Tibial nerve (tissue), 4 donors: ENCODE results near the gene NAP1L1. TPM values are rescaled to one million over a fixed set of nuclear protein-coding genes. Genes with fewer than 3 reads are reported as not detected.
A peak's percentile ranks its signal among the peaks of the same experiment; 100 is the strongest.

Experiments used
- DNase-seq, 2 donors: peaks; one replicate each; pipeline ENCODE4 v3.0.0-alpha.2; 2019; ENCODE audit warnings: low spot score in 2 of 2
- H3K27ac ChIP-seq, 4 donors: fragments of 200-600 bp; sonication (generic) in 3 of 4; one replicate each; pipeline ENCODE4 v1.5.1; 2017 to 2019; ENCODE audit warnings: mild to moderate bottlenecking in 1 of 4
- H3K27me3 ChIP-seq, 2 donors: fragments of 200-600 bp; sonication (generic) in 1 of 2; one replicate each; pipeline versions ENCODE4 v1.5.1 to v1.6.0; 2017 to 2019
- H3K36me3 ChIP-seq, 3 donors: fragments of 200-600 bp; sonication (generic); one replicate each; pipeline ENCODE4 v1.5.1; 2018 to 2019
- H3K4me1 ChIP-seq, 4 donors: fragments of 200-600 bp; sonication (generic) in 3 of 4; one replicate each; pipeline ENCODE4 v1.5.1; 2017 to 2019
- H3K4me3 ChIP-seq, 4 donors: fragments of 200-600 bp; sonication (generic) in 3 of 4; one replicate each; pipeline ENCODE4 v1.5.1; 2017 to 2019; ENCODE audit warnings: mild to moderate bottlenecking in 1 of 4, moderate library complexity in 1 of 4
- H3K9me3 ChIP-seq, 4 donors: fragments of 200-600 bp; sonication (generic) in 3 of 4; one replicate each; pipeline ENCODE4 v1.5.1; 2017 to 2019
- CTCF ChIP-seq, 5 experiments: fragments of 200-600 bp in 3 of 5; fragments of 450-650 bp in 2 of 5; sonication (generic) in 3 of 5; IDR thresholded peaks; one replicate each; pipeline ENCODE4 v1.5.1; 2016 to 2019; ENCODE audit warnings: antibody characterized with exemption in 5 of 5, mild to moderate bottlenecking in 3 of 5, moderate library complexity in 2 of 5
- EP300 ChIP-seq, 2 donors: sonication (generic); formaldehyde crosslinking; IDR thresholded peaks; one replicate each; pipeline ENCODE4 v1.6.1; 2017; ENCODE audit warnings: antibody characterized with exemption in 2 of 2, mild to moderate bottlenecking in 1 of 2
- POLR2A ChIP-seq, 2 donors: fragments of 450-650 bp; IDR thresholded peaks; one replicate each; pipeline ENCODE4 v1.6.1; 2017; ENCODE audit warnings: antibody characterized with exemption in 2 of 2, mild to moderate bottlenecking in 2 of 2, moderate library complexity in 2 of 2
- WGBS, 2 donors: methylation state at CpG; one replicate each; pipeline ENCODE4 v1.1.5; 2018; 5-methylcytosine and 5-hydroxymethylcytosine counted together
- total RNA-seq, 4 donors: library from RNA; depleted of rRNA; stranded (reverse); fragments of >200 nt; gene quantifications; one replicate each; pipeline ENCODE4 v1.1.0, GENCODE V29; 2016

NAP1L1 gene
- total RNA-seq, 4 donors from 2014 or later = 325 to 541 (median 390) TPM

DNA sequence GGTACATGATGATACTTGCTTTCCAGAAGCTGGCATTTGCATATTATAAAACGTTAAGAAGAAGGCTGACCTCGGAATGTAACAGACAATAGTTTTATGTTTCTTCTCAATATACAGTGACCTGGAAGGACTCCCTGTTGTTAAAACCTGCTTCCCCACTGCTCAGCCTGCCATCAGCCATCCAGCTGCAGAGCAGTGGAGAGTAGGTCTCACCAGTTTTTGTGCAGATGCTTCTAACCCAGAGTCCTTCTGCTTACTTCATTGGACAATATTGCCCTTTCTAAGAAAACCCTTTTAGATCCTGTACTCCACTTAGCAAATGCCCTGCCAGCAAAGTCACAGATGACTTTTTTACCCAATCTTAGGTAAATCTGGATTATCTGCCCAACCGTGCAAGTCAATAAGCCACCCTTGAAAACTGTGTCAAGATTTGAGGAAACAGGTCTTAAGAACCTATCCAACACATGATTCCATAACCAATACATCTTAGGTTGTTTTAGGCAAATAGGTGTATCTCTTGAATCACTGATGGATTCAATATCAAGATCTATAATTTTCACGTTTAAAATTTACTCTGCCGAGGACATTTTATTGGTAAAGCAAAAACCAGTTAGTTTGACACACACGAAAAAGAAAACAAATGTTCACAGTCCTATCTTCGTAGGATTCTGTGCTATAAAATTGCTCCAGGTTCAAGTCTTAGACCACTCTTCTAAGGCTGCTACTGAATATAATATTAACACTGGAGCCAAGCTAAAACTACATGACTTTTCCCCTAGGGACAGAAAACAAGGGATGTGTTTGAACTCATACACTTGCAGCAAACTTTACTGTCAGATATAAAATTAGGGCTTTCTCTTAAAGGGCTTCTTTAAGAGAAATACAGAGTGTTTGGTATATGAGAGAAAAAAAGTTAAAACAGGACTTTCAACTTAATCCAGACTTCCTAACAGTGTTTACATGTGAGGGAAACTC lies 58.6 kb downstream of the NAP1L1 start:
- peaks cover 0 to 40% (median 4%) of the 10 kb centered on the region in 4 donors for H3K4me1 ChIP-seq
- no peak for DNase-seq
- no peak overlapping the region for H3K4me3 ChIP-seq
- TF ChIP-seq CTCF (IDR thresholded peaks at IDR 0.05) (no peak), POLR2A (IDR thresholded peaks at IDR 0.05) (no peak), EP300 (IDR thresholded peaks at IDR 0.05) (no peak)
- H3K36me3 ChIP-seq = no peaks in the 10 kb centered on the region
- H3K9me3 ChIP-seq = no peaks in the 10 kb centered on the region
- peak overlapping the region in 3 of 4 donors; percentile 25 to 98 (median 69) for H3K27ac ChIP-seq
- 64 to 77% methylated on average over 7 of the region's 7 CpGs for WGBS, 2 donors
- no peaks in the 10 kb centered on the region for H3K27me3 ChIP-seq

GRCh38 chr12:76024942-76025600 lies 59.4 kb downstream of the NAP1L1 start:
- 55 to 63% methylated on average over 3 of the region's 3 CpGs for WGBS, 2 donors
- H3K4me3 ChIP-seq = no peak overlapping the region
- DNase-seq = no peak
- H3K4me1 ChIP-seq = peaks cover 0 to 48% (median 4%) of the 10 kb centered on the region in 4 donors
- H3K27me3 ChIP-seq = no peaks in the 10 kb centered on the region
- H3K9me3 ChIP-seq = no peaks in the 10 kb centered on the region
- TF ChIP-seq CTCF (IDR thresholded peaks at IDR 0.05) (no peak), EP300 (IDR thresholded peaks at IDR 0.05) (no peak), POLR2A (IDR thresholded peaks at IDR 0.05) (no peak)
- peak overlapping the region in 2 of 4 donors; percentile 30 to 98 for H3K27ac ChIP-seq
- H3K36me3 ChIP-seq = no peaks in the 10 kb centered on the region

- H3K36me3 ChIP-seq = no peaks in the 10 kb centered on the region
- DNase-seq = no peak
- TF ChIP-seq CTCF (IDR thresholded peaks at IDR 0.05) = no peak
- H3K27ac ChIP-seq = peak overlapping the region in 1 of 4 donors; percentile 25
- H3K4me3 ChIP-seq = no peak overlapping the region
- 84 to 85% methylated on average over 8 of the region's 8 CpGs for WGBS, 2 donors
- no peaks in the 10 kb centered on the region for H3K9me3 ChIP-seq
- peaks cover 0 to 48% (median 4%) of the 10 kb centered on the region in 4 donors for H3K4me1 ChIP-seq
- no peaks in the 10 kb centered on the region for H3K27me3 ChIP-seq
These were observed 60.2 kb downstream of the NAP1L1 start for GRCh38 chr12:76024102-76024781.

DNA sequence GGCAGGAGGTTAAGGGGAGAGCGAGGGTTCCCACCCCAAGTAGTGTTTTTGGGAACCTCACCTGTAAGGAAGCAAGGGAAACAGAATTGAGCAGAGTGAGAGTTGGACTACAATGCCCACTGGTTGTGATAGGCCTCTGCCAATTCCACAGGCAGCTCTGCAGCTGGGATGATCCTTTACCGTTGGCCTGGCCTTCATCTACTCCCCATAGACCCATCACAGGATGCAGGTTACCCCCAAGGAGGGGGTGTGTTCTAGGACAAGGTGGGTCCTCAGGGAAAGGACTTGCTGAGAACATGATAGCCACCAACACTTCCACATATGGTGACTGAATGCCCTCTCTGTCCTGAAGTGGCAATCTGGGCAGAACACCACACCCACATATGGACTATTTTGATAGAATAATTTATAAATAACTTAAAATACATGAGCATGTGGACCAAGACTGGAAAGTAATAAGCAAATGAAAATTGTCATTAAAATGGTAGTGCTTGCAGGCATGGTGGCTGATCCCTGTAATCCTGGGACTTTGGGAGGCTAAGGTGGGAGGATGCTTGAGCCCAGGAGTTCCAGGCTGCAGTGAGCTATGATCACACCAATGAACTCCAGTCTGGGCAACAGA lies 61.3 kb downstream of the NAP1L1 start:
- TF ChIP-seq EP300 (IDR thresholded peaks at IDR 0.05) (no peak), POLR2A (IDR thresholded peaks at IDR 0.05) (no peak)
- Histone ChIP-seq H3K4me1 (peaks cover 0 to 38% (median 4%) of the 10 kb centered on the region in 4 donors), H3K27me3 (no peaks in the 10 kb centered on the region), H3K36me3 (no peaks in the 10 kb centered on the region), H3K4me3 (no peak overlapping the region), H3K9me3 (no peaks in the 10 kb centered on the region), H3K27ac (no peak overlapping the region)
- DNase-seq = no peak
- 83 to 92% methylated on average over 2 of the region's 2 CpGs for WGBS, 2 donors

DNA sequence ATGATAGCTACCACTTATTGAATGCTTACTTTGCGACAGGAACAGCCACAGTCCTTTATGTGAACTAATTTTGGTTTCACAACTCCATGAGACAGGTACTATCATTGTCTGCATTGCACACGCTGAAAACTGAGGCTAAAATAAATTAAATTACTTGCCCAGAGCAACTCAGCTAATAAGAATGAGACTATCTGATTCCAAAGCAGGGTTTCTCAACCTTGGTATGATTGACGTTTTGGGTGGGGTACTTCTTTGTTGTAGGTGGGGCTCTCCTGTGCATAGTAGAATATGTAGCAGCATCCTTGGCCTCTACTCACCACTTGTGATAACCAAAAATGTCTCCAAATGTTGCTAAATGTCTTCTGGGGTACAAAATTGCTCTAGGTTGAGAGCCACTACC lies 62.0 kb downstream of the NAP1L1 start:
- Histone ChIP-seq H3K27me3 (no peaks in the 10 kb centered on the region), H3K9me3 (no peaks in the 10 kb centered on the region), H3K4me1 (peaks cover 0 to 34% (median 3%) of the 10 kb centered on the region in 4 donors), H3K36me3 (no peaks in the 10 kb centered on the region), H3K27ac (no peak overlapping the region), H3K4me3 (no peak overlapping the region)
- 90 to 91% methylated on average over 3 of the region's 3 CpGs for WGBS, 2 donors
- no peak for TF ChIP-seq EP300 (IDR thresholded peaks at IDR 0.05)
- TF ChIP-seq POLR2A (IDR thresholded peaks at IDR 0.05) = no peak
- no peak for TF ChIP-seq CTCF (IDR thresholded peaks at IDR 0.05)
- DNase-seq = no peak
